Superior temporal gyrus (tissue), 1 donor: ENCODE measurements around the gene STK32C.

Source experiments
- DNase-seq: peaks from one replicate; pipeline ENCODE4 v3.0.0-alpha.2; 2016; ENCODE audit errors: extremely low spot score

The STK32C gene

DNA sequence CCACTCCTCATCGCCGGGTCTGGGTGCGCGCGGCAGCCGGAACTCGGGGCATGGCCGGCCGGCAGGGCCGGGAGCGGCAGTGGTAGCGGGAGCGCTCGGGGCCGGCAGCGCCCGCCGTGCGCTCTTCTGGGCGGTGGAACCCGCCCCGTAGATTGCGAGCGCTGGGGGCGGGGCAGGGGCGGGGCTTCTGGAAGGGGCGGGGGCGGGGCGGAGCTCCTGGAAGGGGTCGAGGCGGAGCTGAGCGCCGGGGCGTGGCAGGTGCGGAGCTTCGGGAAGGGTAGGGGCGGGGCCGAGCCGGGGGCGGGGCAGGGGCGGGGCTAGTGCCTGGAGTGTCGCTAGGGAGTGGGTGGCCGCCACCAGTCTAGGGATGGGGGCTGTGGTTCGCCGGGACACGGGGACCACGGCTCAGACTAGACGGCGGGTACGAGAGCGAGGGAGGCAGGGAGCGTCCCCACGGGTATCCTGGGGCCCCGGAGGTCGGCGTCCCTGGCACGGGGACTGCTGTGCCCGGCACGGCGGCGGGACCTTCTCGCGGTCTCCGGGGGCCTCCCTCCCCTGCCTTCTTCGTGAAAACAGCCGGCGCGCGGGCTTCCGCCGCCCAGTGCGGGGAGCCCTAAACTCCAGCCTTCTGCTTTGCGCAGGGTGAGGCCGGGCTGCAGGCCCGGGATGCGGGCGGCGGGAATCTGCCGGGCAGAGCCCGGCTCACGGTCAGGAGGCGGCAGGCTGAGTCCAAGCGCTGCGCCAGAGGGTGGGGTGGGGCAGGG lies at the start of gene STK32C:
TSS of gene STK32C (minus strand) at position 128 of the 764 bp plus-strand sequence. CDS start at position 11, 117 bp downstream.
- peak; percentile 81 for DNase-seq

DNA sequence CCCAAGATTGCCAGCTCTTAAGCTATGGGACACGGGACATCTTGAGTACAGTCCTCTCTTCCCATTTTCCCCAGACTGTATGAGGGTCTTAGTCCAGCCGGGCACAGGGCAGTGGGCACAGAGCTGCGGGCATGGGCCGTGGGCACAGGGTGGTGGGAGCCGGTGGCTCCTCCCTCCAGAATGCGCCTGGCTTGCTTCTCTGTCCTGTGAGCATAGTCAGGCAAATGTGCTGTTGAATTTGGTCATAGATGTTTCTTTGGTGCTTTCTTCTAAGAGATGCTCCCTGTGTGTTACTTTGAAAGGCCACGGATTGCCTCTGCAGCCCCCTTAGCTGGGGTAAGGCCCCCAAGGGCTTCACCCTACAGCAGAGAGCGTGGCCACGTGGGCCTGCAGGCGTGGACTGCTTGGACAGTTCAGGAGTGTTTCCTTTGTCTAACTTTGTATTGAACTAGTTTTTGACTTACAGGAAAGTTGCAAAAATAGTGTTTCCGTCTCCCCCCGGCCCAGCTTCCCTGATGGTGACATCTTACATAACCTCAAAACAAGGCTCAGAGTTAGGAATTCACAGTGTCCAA lies 49.0 kb upstream of the STK32C start:
- DNase-seq: no peak

DNA sequence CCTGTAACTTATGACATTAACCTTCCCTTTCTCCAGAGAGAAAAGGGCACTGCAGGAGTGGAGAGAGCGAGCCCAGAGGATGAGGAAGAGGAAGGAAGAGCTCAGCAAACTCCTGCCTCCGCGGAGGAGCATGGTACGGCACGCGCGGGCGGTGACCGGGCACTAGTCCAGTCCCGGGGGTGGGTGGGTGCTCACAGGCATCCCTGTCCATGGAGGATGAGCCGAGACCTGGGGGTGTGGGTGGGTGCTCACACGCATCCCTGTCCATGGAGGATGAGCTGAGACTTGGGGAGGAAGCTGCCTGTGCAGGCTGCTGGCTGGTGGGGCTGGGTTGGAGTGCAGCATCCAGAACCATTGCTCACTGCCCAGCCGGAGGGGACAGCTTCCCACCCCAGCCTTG lies 48.0 kb upstream of the STK32C start:
- DNase-seq: no peak

DNA sequence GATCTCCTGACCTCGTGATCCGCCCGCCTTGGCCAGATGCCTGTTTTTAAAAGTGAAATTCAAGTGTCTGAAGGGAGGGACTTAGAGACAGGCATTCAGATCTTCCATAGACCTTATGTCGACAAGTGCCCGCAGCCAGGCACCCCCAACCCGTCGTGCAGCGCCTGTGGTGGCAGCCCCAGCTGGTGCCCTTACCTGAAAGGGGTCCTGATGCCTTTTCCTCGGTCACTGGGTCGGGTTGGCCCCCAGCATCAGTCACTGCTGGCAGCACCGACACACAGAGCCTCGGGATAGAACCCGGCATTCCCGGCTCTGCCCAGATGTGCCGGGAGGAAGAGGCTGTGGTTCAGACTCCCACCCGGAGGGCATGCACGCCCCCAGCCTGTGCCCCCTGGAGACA lies 47.5 kb upstream of the STK32C start:
- no peak for DNase-seq

DNA sequence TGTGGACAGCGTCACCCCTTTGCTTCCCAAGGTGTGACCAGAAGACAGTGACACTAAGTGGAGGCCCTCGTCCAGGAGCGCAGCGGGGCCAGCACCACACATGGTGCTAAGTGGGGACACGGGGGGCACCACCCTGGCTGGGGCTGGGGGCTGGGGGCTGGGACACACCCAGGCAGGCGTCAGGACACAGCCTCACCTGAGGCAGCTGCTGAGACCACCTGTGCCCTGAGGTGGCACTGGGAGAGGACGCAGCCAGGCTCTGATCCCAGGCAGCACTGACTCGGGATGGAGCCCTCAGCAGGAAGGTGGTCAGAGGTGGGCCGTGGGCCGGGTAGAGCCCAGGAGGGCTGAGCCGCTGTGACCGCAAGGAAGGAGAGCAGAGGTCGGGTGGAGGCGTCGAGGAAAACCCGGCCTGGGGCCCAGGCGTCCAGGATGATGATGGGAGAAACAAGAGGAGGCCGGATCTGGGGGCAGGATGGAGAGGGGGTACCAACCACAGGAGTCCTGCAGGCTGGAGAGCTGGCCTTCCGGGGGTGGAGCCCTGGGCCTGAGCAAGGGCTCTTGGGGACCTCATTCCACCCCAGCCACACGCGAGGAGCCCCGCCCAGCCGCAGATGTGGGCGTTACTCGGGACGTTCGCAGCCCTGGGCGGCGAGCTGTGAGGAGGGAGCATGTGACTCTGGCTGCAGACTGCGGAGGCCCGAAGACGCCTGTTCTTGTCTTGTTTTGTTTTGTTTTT lies 46.8 kb upstream of the STK32C start:
- no peak for DNase-seq

DNA sequence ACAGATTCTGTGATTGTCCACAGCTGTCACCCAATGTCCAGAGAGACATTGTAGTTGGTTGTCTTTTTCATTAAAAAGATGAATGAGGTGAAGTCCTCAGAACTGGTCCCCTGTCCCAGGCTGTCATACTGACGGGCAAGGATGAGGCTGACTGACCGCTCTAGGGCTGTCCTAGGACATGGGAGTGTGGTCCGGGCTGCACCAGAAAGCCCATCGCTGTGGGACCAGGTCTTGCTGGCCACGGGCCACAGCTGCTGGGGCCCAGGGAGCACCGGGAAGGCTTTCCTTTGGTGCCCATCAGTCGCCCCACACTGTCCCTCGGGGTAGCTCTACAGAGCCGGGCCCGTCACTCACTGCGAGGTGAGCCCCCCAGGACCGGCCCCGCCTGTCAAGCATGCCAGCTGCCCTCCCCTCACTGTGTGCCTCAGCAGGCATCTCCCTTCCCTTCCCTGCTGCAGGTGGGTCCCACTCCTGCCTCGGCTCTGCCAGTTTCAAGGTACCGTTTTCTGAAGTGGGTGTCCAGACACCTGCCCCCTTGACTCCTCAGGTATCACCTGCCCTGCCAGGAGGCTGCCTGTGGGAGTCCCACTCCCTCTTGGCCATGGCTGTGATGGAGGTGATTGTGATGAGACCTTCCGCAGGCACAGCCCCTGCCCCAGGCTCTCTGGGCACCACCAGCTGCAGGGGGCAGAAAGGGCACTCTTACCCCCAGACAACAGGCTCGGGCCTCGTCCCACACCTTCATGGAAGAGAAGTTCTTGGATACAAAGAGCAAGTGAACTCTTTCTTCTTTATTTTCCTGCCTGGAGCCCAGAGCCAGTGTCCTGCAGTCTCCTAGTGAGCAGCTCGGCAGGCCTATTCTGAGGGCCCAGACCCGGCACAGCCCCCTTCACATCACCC lies 46.0 kb upstream of the STK32C start:
- DNase-seq: no peak

DNA sequence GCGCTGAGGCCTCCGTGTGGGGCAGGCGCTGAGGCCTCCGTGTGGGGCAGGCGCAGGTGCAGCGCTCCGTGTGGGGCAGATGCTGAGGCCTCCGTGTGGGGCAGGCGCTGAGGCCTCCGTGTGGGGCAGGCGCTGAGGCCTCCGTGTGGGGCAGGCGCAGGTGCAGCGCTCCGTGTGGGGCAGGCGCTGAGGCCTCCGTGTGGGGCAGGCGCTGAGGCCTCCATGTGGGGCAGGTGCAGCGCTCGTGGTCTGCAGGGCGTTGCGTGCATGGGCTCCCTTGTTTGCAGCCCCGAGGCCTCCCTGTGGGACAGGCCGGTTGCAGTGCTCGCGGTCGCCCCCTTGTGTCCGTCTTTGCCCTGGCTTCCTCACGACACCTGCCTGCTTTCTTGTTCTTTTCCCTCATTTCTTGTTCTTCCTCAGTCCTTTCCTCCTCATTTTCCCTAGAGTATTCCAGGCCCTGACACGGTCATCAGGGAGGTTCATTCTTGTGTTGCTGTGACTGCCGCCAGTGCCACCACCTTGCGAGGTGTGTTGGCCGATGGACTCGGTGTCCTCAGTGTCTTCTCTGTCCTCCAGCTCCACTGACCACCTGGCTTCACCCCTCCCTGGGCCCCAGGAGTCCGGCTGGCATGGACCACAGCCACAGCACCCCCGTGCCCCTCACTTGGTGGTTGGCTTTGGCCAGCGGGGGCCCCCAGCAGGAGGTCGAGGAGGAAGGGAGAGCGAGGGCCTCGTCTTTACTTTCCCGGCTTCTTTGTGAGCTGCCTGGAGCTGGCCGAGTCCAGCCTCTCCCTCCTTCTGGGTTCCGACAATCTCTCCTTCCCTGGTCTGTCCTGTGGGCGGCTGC lies 44.9 kb upstream of the STK32C start:
- peak; percentile 64 for DNase-seq

DNA sequence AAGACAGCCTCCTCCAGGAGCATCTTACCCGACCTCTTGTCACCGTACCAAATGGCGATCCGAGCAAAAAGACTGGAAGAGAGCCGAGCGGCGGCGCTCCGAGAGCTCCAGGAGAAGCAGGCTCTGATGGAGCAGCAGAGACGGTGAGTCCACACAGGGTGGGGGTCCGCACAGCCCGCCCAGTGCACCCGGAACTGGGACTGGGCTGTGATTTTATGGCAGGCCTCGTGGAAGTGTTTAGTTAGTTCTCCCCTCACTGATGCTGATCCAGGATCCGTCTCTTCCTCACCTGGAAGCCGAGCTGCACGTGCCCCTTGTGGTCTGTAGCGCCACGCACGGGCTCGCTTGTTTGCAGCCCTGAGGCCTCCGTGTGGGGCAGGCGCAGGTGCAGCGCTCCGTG lies 43.9 kb upstream of the STK32C start:
- DNase-seq: no peak

DNA sequence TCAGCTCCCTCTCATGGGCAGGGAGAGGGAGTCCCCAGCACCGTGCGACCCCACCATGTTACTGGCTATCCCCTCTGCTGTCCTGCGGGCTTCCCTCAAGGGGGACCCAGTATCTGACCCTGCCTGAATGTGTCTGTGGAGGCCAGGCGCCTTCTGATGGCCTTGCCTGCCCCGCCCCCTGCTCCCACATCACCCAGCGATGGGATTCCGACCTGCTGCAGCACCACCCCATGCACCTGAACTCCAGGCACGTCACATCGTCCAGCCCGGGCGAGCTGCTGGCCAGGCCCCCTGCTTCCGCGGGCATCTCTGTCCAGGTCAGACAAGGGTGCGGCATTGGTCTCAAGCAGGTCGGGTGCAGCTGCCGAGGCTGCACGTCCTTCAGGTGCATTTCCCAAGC lies 43.2 kb upstream of the STK32C start:
- DNase-seq: no peak

DNA sequence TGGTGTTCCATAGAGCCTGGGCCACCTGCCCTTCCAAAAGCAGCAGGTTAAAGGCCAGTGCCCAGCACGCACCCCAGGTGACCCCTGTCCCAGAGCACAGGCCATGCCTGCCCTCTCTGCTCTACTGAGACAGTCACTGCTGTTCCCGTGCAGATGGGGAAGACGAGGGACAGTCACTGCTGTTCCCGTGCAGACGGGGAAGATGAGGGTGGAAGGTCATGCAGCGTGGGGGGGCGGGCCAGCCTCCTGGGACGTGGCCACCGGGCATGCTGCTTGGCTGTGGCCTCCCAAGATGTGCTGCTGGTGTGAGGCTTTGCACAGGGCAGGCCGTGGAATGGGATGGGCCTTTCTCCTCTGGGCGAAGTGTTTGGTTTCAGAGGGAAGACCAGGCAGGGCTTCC lies 42.6 kb upstream of the STK32C start:
- DNase-seq: no peak

DNA sequence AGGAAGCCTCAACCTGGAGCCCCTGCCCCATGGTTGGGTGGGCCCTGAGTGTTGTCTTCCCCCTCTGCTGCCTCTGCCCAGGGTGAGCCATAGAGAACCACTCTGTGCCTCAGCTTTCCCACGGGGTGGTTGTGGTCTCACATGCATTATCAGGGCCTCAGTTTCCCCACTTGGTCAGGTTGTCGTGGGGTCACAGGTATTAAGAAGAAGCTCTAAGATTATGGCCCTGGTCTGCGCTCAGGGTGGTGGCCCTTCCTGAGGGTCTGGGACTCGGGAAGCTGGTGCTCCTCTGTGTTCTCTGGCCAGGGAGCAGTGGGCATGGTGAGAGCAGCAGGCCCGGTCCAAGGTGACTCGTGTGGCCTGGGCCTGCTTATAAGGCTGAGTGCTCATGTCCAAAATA lies 42.0 kb upstream of the STK32C start:
- DNase-seq: no peak

DNA sequence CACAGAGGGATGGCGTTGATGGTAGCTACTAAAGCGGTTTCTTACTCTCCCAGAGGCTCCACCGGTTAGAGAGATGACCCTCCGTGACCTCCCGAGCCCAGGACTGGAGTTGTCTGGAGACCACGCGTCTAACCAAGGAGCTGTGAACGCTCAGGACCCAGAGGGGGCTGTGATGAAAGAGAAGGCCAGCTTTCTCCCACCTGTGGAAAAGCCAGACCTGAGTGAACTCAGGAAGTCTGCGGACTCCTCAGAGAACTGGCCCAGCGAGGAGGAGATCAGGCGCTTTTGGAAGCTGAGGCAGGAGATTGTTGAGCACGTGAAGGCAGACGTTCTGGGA lies 40.1 kb upstream of the STK32C start:
- no peak for DNase-seq

GRCh38 chr10:132347211-132347930 lies 39.6 kb upstream of the STK32C start:
- DNase-seq: no peak

- no peak for DNase-seq
Measured at GRCh38 chr10:132346806-132347205, 39.1 kb upstream of the STK32C start.

GRCh38 chr10:132345345-132345744 lies 37.6 kb upstream of the STK32C start:
- no peak for DNase-seq

GRCh38 chr10:132344386-132344785 lies 36.6 kb upstream of the STK32C start:
- no peak for DNase-seq

GRCh38 chr10:132342553-132342952 lies 34.8 kb upstream of the STK32C start:
- no peak for DNase-seq

DNA sequence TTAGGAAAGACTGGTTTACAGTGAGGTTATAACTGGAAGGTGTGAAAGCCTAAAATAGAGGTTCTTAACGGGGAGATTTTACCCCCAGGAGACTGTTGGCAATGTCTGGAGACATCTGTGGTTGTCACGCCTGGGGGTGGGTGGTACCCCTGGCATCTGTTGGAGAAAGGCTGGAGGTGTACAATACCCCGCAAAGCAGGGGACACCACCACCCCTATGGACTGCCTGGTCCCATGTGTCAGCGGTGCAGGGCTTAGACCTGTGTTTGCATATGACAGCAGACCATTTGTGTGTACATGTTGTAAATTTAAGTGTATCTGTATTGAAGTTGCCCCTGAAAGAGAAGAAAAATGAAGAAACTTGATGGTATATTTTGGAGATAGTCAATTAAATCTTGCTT lies 34.0 kb upstream of the STK32C start:
- peak; percentile 4 for DNase-seq

GRCh38 chr10:132341017-132341416 lies 33.3 kb upstream of the STK32C start:
- no peak for DNase-seq

GRCh38 chr10:132339276-132339675 lies 31.5 kb upstream of the STK32C start:
- DNase-seq: no peak
